Measurements from ENCODE around the gene CAMK2A. TPM values are rescaled to one million over a fixed set of nuclear protein-coding genes. Genes with fewer than 3 reads are reported as not detected.

CAMK2A gene
- total and polyA plus RNA-seq, 2 donors (not counting 3 experiments of a cell fraction or from before 2014, with no cell fraction given), result not detected

- no peak overlapping the region for H3K4me2 ChIP-seq (ENCODE audit: insufficient read depth, low read length)
- H3K9me3 ChIP-seq (replicated peaks; ENCODE audit: control insufficient read depth, insufficient read depth, low read length), result no peaks in the 10 kb centered on the region
- H3K27ac ChIP-seq (ENCODE audit: insufficient read depth, low read depth, low read length), result no peak overlapping the region
- ChIA-PET CTCF (interaction anchor here (1.1 to 2.4 kb wide), 3 partner anchors 12 to 165 kb away, joined by 4 to 25 read pairs (median 8); no protein-coding TSS in a partner anchor), POLR2A (no interaction called here)
- no peaks in the 10 kb centered on the region for H3K36me3 ChIP-seq (ENCODE audit: control insufficient read depth in 2 of 2, extremely low read depth in 1 of 2, insufficient read depth in 2 of 2, low read length in 2 of 2)
- FAIRE-seq (no peak), DNase-seq (ENCODE audit: low read depth, low spot score) (no peak)
- no peaks in the 10 kb centered on the region for H3K79me2 ChIP-seq (ENCODE audit: control insufficient read depth, insufficient read depth, low read length)
- no peak overlapping the region for H3K4me3 ChIP-seq (replicated peaks in 1 of 3; ENCODE audit: insufficient read depth in 1 of 3, low read depth in 1 of 3, low read length in 3 of 3)
- no peaks in the 10 kb centered on the region for H3K4me1 ChIP-seq (ENCODE audit: control insufficient read depth, extremely low read depth, insufficient read depth, low read length)
- H3K27me3 ChIP-seq (ENCODE audit: control insufficient read depth in 2 of 2, insufficient read depth in 2 of 2, low read length in 2 of 2), result peaks cover 9 to 17% of the 10 kb centered on the region in 2 experiments
- no peak for TF ChIP-seq MYC (IDR thresholded peaks at IDR 0.05; ENCODE audit: low read depth, low read length)
- no peak for TF ChIP-seq EZH2 (IDR thresholded peaks at IDR 0.05; ENCODE audit: borderline replicate concordance, low read depth, low read length, severe bottlenecking)
- TF ChIP-seq MAX (IDR thresholded peaks at IDR 0.05; ENCODE audit: insufficient read depth, insufficient read length), result no peak
- TF ChIP-seq, protein P1, sequence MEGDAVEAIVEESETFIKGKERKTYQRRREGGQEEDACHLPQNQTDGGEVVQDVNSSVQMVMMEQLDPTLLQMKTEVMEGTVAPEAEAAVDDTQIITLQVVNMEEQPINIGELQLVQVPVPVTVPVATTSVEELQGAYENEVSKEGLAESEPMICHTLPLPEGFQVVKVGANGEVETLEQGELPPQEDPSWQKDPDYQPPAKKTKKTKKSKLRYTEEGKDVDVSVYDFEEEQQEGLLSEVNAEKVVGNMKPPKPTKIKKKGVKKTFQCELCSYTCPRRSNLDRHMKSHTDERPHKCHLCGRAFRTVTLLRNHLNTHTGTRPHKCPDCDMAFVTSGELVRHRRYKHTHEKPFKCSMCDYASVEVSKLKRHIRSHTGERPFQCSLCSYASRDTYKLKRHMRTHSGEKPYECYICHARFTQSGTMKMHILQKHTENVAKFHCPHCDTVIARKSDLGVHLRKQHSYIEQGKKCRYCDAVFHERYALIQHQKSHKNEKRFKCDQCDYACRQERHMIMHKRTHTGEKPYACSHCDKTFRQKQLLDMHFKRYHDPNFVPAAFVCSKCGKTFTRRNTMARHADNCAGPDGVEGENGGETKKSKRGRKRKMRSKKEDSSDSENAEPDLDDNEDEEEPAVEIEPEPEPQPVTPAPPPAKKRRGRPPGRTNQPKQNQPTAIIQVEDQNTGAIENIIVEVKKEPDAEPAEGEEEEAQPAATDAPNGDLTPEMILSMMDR (IDR thresholded peaks at IDR 0.05; ENCODE audit: extremely low read depth in 1 of 2, insufficient read depth in 1 of 2, low read depth in 1 of 2, low read length in 2 of 2), result no peak
- no peak for TF ChIP-seq GATA2 (IDR thresholded peaks at IDR 0.05; ENCODE audit: insufficient read depth, insufficient read length, low read depth, low read length)
- TF ChIP-seq JUN (IDR thresholded peaks at IDR 0.05; ENCODE audit: borderline replicate concordance, insufficient read depth, insufficient read length, low read depth), result no peak
- TF ChIP-seq POLR2AphosphoS5 (IDR thresholded peaks at IDR 0.05; ENCODE audit: insufficient read depth, low read depth, low read length), result no peak
- no peak for TF ChIP-seq FOS (IDR thresholded peaks at IDR 0.05; ENCODE audit: borderline replicate concordance, insufficient read depth, low read length)
- TF ChIP-seq POLR2A (IDR thresholded peaks at IDR 0.05; ENCODE audit: low read depth, low read length), result no peak
- no peaks in the 10 kb centered on the region for H3K9me1 ChIP-seq (replicated peaks; ENCODE audit: control insufficient read depth, extremely low read depth, insufficient read depth, low read length)
- H2AFZ ChIP-seq (ENCODE audit: low read depth, low read length), result no peak overlapping the region
- BruUV-seq (replicated peaks), result no TSS peak
- H4K20me1 ChIP-seq (replicated peaks; ENCODE audit: control insufficient read depth, extremely low read depth, insufficient read depth, low read length), result no peaks in the 10 kb centered on the region
- dilution Hi-C loops (cut with MboI; ENCODE audit: extremely low pct_ligation_motif_present, low sequenced_read_pairs), result no loop called here
- intact Hi-C loops (cut with micrococcal nuclease), result no loop called here
- H3K9ac ChIP-seq (replicated peaks; ENCODE audit: extremely low read depth, insufficient read depth, low read length), result no peak overlapping the region
Observed at GRCh38 chr5:150271296-150271692, 18.3 kb downstream of the CAMK2A start.

Data from endothelial cell of umbilical vein (primary cell).